K562 (cell line): ENCODE data around the gene APOM. TPM values are rescaled to one million over a fixed set of nuclear protein-coding genes. Genes with fewer than 3 reads are reported as not detected.

Source experiments
- BCL6 ChIP-seq: fragments of 250-450 bp; sonication (Bioruptor Pico); IDR thresholded peaks from 2 replicates; pipeline ENCODE4 v1.4.0; 2020
- CBX1 ChIP-seq: sonication (generic); IDR thresholded peaks from 2 replicates; pipeline ENCODE4 v1.6.1; 2016; ENCODE audit warnings: antibody characterized with exemption, low read depth, mild to moderate bottlenecking
- CREB1 ChIP-seq, 2 experiments: sonication (generic) in 1 of 2; formaldehyde crosslinking in 1 of 2; IDR thresholded peaks; 2 replicates each; pipeline versions ENCODE4 v1.6.1 to v1.8.0; 2012 to 2022; ENCODE audit warnings: inconsistent platforms in 1 of 2, mild to moderate bottlenecking in 1 of 2, missing genetic modification reagents in 1 of 2, moderate library complexity in 1 of 2
- FOSL1 ChIP-seq: fragments of 200-800 bp; sonication (Bioruptor generic); conservative IDR thresholded peaks from 2 replicates; pipeline ENCODE4 v1.6.1; 2016; ENCODE audit warnings: missing genetic modification characterization, missing compliant biosample characterization
- GATA2 ChIP-seq: sonication (generic); formaldehyde crosslinking; IDR thresholded peaks from 2 replicates; pipeline ENCODE4 v1.4.0; 2020; ENCODE audit warnings: mild to moderate bottlenecking, missing genetic modification reagents
- MCM2 ChIP-seq: fragments of 450-650 bp; IDR thresholded peaks from 2 replicates; pipeline ENCODE4 v1.6.1; 2017; ENCODE audit warnings: low read depth, mild to moderate bottlenecking
- PURB ChIP-seq: sonication (generic); formaldehyde crosslinking; IDR thresholded peaks from 2 replicates; pipeline ENCODE4 v1.9.0; 2021; ENCODE audit warnings: low read depth, mild to moderate bottlenecking, missing genetic modification reagents
- RBM39 ChIP-seq: fragments of 200-400 bp; formaldehyde crosslinking; optimal IDR thresholded peaks from 2 replicates; pipeline ENCODE3; 2018; ENCODE audit warnings: low read depth, low read length
- SRSF3 ChIP-seq: fragments of 200-400 bp; formaldehyde crosslinking; IDR thresholded peaks from 2 replicates; pipeline ENCODE4 v1.6.1; 2016; ENCODE audit warnings: mild to moderate bottlenecking, low read length, moderate library complexity; ENCODE audit not compliant: insufficient read depth
- SUPT5H ChIP-seq: fragments of 450-650 bp; IDR thresholded peaks from 2 replicates; pipeline ENCODE4 v1.6.1; 2016
- TBL1XR1 ChIP-seq, 2 experiments: IDR thresholded peaks; 2 replicates each; pipeline ENCODE4 v1.6.1; 2012; ENCODE audit warnings: improper control_type of control experiment in 2 of 2, low read length in 2 of 2, mild to moderate bottlenecking in 1 of 2
- TGIF2 ChIP-seq: sonication (generic); formaldehyde crosslinking; IDR thresholded peaks from 2 replicates; pipeline ENCODE4 v1.8.1; 2022; ENCODE audit warnings: mild to moderate bottlenecking, missing genetic modification reagents, moderate library complexity
- XRCC3 ChIP-seq: fragments of 450-650 bp; IDR thresholded peaks from 2 replicates; pipeline ENCODE4 v1.6.1; 2017; ENCODE audit warnings: mild to moderate bottlenecking, moderate library complexity
- ZNF134 ChIP-seq: fragments of 250-450 bp; sonication (Bioruptor Pico); conservative IDR thresholded peaks from 2 replicates; pipeline ENCODE4 v1.4.0; 2020
- ZNF217 ChIP-seq: sonication (generic); formaldehyde crosslinking; IDR thresholded peaks from 2 replicates; pipeline ENCODE4 v1.8.0; 2022; ENCODE audit warnings: mild to moderate bottlenecking, missing genetic modification reagents
- ZNF224 ChIP-seq: sonication (generic); formaldehyde crosslinking; IDR thresholded peaks from 2 replicates; pipeline ENCODE4 v1.8.0; 2022; ENCODE audit warnings: mild to moderate bottlenecking, missing genetic modification reagents
- ZNF431 ChIP-seq: sonication (generic); formaldehyde crosslinking; IDR thresholded peaks from 2 replicates; pipeline ENCODE4 v1.8.0; 2022; ENCODE audit warnings: mild to moderate bottlenecking, missing genetic modification reagents
- polyA plus RNA-seq, 8 experiments: library from polyadenylated mRNA; depleted of rRNA in 4 of 8; stranded (reverse) in 5 of 8; unstranded in 3 of 8; fragments of >200 nt; fragmentation: Nextera tagmentation in 2 of 8; fragmentation: Illumina TruSeq in 1 of 8; extraction: Ambion mirVana in 2 of 8; extraction: Trizol in 1 of 8; gene quantifications; 2 replicates each; pipeline versions ENCODE4 v1.2.1 to v1.2.3, GENCODE V29; 2011 to 2014; ENCODE audit warnings: inconsistent platforms in 1 of 8, missing spikeins in 1 of 8
- total RNA-seq, 7 experiments: library from RNA; depleted of rRNA in 6 of 7; stranded (reverse); fragments of >200 nt in 6 of 7; fragmentation: Illumina TruSeq in 2 of 7; extraction: Trizol in 2 of 7; gene quantifications; 2 replicates each; pipeline versions ENCODE4 v1.2.1 to v1.2.3, GENCODE V29; 2011 to 2021; ENCODE audit warnings: low replicate concordance in 1 of 7
- TF ChIP-seq, protein P1 (sequence below): fragments of 250-450 bp; sonication (Bioruptor Pico); IDR thresholded peaks from 2 replicates; pipeline ENCODE4 v1.9.0; 2021; ENCODE audit warnings: mild to moderate bottlenecking
- TF ChIP-seq, protein P2 (sequence below): sonication (generic); formaldehyde crosslinking; IDR thresholded peaks from 2 replicates; pipeline ENCODE4 v1.5.0; 2020; ENCODE audit warnings: missing genetic modification reagents
- TF ChIP-seq, protein P3 (sequence below): fragments of 450-650 bp; IDR thresholded peaks from 2 replicates; pipeline ENCODE4 v1.6.1; 2017; ENCODE audit warnings: antibody characterized with exemption, mild to moderate bottlenecking
- TF ChIP-seq, protein P4 (sequence below): fragments of 450-650 bp; IDR thresholded peaks from 2 replicates; pipeline ENCODE4 v1.6.1; 2016
- TF ChIP-seq, protein P5 (sequence below): sonication (generic); formaldehyde crosslinking; IDR thresholded peaks from 2 replicates; pipeline ENCODE4 v1.8.1; 2022; ENCODE audit warnings: missing genetic modification reagents

APOM gene
- total and polyA plus RNA-seq, 9 of the 15 experiments (the other 6 are each of a cell fraction or from before 2014, with no cell fraction given): 5.7 to 24.3 (median 10.4) TPM

DNA sequence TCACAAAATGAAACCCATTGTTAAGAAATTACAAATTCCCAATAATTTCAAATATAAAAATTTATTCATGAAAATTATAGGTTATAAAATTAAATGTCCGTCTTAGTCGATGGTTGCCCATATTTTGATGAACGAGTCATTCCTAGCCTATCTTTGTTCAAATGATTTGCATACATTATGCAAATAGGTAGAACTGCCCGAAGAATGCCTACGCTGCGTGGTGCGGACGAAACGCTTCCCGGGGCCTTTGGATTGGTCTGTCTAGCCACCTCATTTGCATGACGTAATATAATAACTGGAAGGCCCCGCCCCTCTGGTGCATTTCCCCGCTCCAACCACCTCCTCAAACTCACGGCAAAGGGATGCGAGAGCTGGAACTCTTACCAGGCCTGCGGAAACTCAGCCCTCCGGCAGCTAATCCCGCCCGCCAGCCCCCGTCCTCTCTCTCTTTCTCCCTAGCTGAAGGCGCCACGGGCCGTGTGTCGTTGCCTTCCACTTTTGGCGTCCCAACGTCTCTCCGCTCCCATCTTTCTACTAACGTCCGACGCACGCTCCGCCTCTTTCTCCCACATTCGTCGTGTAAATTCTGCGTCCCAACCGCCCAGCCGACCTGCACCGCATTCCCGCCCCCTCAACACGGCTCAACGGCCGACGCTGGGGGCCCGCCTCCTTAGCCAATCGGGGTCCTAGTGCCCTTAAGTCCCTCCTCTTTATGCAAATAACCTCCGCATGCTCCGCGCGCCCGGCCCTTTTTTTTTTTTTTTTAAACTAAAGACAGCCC is 35.7 kb upstream of the APOM start (continued):
- TF ChIP-seq, protein P1, sequence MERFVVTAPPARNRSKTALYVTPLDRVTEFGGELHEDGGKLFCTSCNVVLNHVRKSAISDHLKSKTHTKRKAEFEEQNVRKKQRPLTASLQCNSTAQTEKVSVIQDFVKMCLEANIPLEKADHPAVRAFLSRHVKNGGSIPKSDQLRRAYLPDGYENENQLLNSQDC: no peak
- peak; percentile 99 for TF ChIP-seq SUPT5H
- TF ChIP-seq GATA2 (CRISPR knock-in tag): no peak
- TF ChIP-seq, protein P2, sequence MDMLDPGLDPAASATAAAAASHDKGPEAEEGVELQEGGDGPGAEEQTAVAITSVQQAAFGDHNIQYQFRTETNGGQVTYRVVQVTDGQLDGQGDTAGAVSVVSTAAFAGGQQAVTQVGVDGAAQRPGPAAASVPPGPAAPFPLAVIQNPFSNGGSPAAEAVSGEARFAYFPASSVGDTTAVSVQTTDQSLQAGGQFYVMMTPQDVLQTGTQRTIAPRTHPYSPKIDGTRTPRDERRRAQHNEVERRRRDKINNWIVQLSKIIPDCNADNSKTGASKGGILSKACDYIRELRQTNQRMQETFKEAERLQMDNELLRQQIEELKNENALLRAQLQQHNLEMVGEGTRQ (CRISPR knock-in tag): no peak
- TF ChIP-seq XRCC3: no peak
- no peak for TF ChIP-seq ZNF224 (CRISPR knock-in tag)
- peak; percentile 72 for TF ChIP-seq FOSL1
- TF ChIP-seq SRSF3: no peak
- 0 out of 2 replicates have a peak, but pooled peaks have one; percentile 27 for TF ChIP-seq ZNF134 (CRISPR knock-in tag)
- TF ChIP-seq TGIF2 (CRISPR knock-in tag): no peak; the same call in 1 of the 2 replicates
- TF ChIP-seq CBX1: no peak
- TF ChIP-seq ZNF217 (CRISPR knock-in tag): no peak
- TF ChIP-seq, protein P3, sequence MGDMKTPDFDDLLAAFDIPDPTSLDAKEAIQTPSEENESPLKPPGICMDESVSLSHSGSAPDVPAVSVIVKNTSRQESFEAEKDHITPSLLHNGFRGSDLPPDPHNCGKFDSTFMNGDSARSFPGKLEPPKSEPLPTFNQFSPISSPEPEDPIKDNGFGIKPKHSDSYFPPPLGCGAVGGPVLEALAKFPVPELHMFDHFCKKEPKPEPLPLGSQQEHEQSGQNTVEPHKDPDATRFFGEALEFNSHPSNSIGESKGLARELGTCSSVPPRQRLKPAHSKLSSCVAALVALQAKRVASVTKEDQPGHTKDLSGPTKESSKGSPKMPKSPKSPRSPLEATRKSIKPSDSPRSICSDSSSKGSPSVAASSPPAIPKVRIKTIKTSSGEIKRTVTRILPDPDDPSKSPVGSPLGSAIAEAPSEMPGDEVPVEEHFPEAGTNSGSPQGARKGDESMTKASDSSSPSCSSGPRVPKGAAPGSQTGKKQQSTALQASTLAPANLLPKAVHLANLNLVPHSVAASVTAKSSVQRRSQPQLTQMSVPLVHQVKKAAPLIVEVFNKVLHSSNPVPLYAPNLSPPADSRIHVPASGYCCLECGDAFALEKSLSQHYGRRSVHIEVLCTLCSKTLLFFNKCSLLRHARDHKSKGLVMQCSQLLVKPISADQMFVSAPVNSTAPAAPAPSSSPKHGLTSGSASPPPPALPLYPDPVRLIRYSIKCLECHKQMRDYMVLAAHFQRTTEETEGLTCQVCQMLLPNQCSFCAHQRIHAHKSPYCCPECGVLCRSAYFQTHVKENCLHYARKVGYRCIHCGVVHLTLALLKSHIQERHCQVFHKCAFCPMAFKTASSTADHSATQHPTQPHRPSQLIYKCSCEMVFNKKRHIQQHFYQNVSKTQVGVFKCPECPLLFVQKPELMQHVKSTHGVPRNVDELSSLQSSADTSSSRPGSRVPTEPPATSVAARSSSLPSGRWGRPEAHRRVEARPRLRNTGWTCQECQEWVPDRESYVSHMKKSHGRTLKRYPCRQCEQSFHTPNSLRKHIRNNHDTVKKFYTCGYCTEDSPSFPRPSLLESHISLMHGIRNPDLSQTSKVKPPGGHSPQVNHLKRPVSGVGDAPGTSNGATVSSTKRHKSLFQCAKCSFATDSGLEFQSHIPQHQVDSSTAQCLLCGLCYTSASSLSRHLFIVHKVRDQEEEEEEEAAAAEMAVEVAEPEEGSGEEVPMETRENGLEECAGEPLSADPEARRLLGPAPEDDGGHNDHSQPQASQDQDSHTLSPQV: no peak
- peak; percentile 52 to 84; a peak in 2 of 4 replicates for TF ChIP-seq TBL1XR1 (IDR thresholded peaks at IDR 0.05; ENCODE audit: low read length in 2 of 2)
- peak; percentile 96 for TF ChIP-seq CREB1 (IDR thresholded peaks at IDR 0.05)
- peak; percentile 96 for TF ChIP-seq CREB1 (CRISPR knock-in tag; IDR thresholded peaks at IDR 0.05)
- TF ChIP-seq MCM2: no peak
- TF ChIP-seq, protein P4, sequence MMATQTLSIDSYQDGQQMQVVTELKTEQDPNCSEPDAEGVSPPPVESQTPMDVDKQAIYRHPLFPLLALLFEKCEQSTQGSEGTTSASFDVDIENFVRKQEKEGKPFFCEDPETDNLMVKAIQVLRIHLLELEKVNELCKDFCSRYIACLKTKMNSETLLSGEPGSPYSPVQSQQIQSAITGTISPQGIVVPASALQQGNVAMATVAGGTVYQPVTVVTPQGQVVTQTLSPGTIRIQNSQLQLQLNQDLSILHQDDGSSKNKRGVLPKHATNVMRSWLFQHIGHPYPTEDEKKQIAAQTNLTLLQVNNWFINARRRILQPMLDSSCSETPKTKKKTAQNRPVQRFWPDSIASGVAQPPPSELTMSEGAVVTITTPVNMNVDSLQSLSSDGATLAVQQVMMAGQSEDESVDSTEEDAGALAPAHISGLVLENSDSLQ: peak; percentile 53; the same call in 1 of the 2 replicates
- no peak for TF ChIP-seq RBM39
- no peak for TF ChIP-seq ZNF431 (CRISPR knock-in tag)
- TF ChIP-seq, protein P5, sequence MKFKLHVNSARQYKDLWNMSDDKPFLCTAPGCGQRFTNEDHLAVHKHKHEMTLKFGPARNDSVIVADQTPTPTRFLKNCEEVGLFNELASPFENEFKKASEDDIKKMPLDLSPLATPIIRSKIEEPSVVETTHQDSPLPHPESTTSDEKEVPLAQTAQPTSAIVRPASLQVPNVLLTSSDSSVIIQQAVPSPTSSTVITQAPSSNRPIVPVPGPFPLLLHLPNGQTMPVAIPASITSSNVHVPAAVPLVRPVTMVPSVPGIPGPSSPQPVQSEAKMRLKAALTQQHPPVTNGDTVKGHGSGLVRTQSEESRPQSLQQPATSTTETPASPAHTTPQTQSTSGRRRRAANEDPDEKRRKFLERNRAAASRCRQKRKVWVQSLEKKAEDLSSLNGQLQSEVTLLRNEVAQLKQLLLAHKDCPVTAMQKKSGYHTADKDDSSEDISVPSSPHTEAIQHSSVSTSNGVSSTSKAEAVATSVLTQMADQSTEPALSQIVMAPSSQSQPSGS (CRISPR knock-in tag): peak; percentile 67; the same call in 1 of the 2 replicates
- TF ChIP-seq PURB: no peak
- TF ChIP-seq BCL6 (CRISPR knock-in tag): no peak
